Esophagus muscularis mucosa (tissue), 4 donors: ENCODE results near the gene CNOT4.

Source experiments
- EP300 ChIP-seq: sonication (generic); formaldehyde crosslinking; IDR thresholded peaks from one replicate; pipeline ENCODE4 v1.6.1; 2017; ENCODE audit warnings: antibody characterized with exemption
- POLR2A ChIP-seq: fragments of 450-650 bp; IDR thresholded peaks from one replicate; pipeline ENCODE4 v1.6.1; 2017; ENCODE audit warnings: antibody characterized with exemption, moderate library complexity, mild to moderate bottlenecking, low read depth
- TF ChIP-seq, protein P1 (sequence below), 3 experiments: fragments of 200-600 bp in 2 of 3; fragments of 450-650 bp in 1 of 3; sonication (generic) in 2 of 3; IDR thresholded peaks; one replicate each; pipeline ENCODE4 v1.5.1; 2017 to 2019; ENCODE audit warnings: antibody characterized with exemption in 3 of 3, mild to moderate bottlenecking in 2 of 3, moderate library complexity in 1 of 3

DNA sequence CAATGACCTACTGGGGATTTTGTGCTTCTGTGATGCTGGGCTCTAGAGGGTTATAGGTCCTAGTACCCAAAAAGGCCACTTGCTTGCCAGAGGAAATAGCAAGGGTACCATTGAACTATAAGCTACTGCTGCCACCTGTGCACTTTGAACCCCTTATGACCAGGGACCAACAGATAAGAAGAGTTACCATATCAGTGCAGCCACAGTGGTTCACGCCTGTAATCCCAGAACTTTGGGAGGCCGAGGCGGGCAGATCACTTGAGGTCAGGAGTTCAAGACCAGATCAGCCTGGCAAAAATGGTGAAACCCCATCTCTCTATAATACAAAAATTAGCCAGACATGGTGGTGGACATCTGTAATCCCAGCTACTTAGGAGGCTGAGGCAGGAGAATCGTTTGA is 15.5 kb upstream of the CNOT4 start:
- TF ChIP-seq, protein P1, sequence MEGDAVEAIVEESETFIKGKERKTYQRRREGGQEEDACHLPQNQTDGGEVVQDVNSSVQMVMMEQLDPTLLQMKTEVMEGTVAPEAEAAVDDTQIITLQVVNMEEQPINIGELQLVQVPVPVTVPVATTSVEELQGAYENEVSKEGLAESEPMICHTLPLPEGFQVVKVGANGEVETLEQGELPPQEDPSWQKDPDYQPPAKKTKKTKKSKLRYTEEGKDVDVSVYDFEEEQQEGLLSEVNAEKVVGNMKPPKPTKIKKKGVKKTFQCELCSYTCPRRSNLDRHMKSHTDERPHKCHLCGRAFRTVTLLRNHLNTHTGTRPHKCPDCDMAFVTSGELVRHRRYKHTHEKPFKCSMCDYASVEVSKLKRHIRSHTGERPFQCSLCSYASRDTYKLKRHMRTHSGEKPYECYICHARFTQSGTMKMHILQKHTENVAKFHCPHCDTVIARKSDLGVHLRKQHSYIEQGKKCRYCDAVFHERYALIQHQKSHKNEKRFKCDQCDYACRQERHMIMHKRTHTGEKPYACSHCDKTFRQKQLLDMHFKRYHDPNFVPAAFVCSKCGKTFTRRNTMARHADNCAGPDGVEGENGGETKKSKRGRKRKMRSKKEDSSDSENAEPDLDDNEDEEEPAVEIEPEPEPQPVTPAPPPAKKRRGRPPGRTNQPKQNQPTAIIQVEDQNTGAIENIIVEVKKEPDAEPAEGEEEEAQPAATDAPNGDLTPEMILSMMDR (IDR thresholded peaks at IDR 0.05): no peak
- TF ChIP-seq EP300: no peak
- no peak for TF ChIP-seq POLR2A
